B cell (primary cell): ENCODE data around the gene NDUFAF2. TPM values are rescaled to one million over a fixed set of nuclear protein-coding genes. Genes with fewer than 3 reads are reported as not detected.

Source experiments
- ATAC-seq: fragments of 200-7000 bp; cut with Tn5 transposase; one replicate; pipeline ENCODE4 v1.10.0; 2021; ENCODE audit warnings: low read depth, mild to moderate bottlenecking, moderate number of reproducible peaks, moderate library complexity
- CTCF ChIA-PET: fragments of 350-600 bp; sonication (Branson Sonifier 250); formaldehyde crosslinking; loops from one replicate; lab custom pipeline; 2021; ENCODE audit warnings: antibody characterized with exemption, inconsistent platforms; lab: Charles Lee
- POLR2A ChIA-PET: fragments of 350-600 bp; sonication (Branson Sonifier 250); formaldehyde crosslinking; loops from one replicate; lab custom pipeline; 2021; ENCODE audit warnings: antibody characterized with exemption; lab: Charles Lee
- DNase-seq: peaks from one replicate; pipeline ENCODE4 v3.0.0; 2013
- H2AFZ ChIP-seq: 2 replicates; pipeline ENCODE4 v1.6.1; 2012; ENCODE audit warnings: mild to moderate bottlenecking, low read depth, low read length; ENCODE audit not compliant: insufficient read depth, poor library complexity, severe bottlenecking
- H3K27ac ChIP-seq, 2 donors: 1 replicate in 1 of 2; 2 replicates in 1 of 2; pipeline ENCODE4 v1.5.1; 2012 to 2013; ENCODE audit warnings: low read length in 2 of 2, mild to moderate bottlenecking in 2 of 2, moderate library complexity in 1 of 2
- H3K27me3 ChIP-seq, 4 experiments: fragments of 200-600 bp in 1 of 4; sonication (generic) in 1 of 4; replicated peaks in 1 of 4; 1 replicate in 2 of 4; 2 replicates in 2 of 4; pipeline versions ENCODE4 v1.6.1 to v1.7.0; 2013 to 2016; ENCODE audit warnings: low read length in 3 of 4, mild to moderate bottlenecking in 2 of 4, mixed read lengths in 1 of 4, moderate library complexity in 1 of 4; ENCODE audit not compliant: insufficient read depth in 4 of 4, control insufficient read depth in 3 of 4; ENCODE audit errors: control extremely low read depth in 1 of 4
- H3K36me3 ChIP-seq, 2 experiments: replicated peaks in 1 of 2; 1 replicate in 1 of 2; 2 replicates in 1 of 2; pipeline versions ENCODE4 v1.6.1 to v1.7.1; 2013; ENCODE audit warnings: low read length in 1 of 2; ENCODE audit not compliant: insufficient read depth in 2 of 2, control insufficient read depth in 1 of 2; ENCODE audit errors: control extremely low read depth in 1 of 2, extremely low read depth in 1 of 2
- H3K4me1 ChIP-seq, 2 donors: fragments of 200-600 bp in 1 of 2; sonication (generic) in 1 of 2; 1 replicate in 1 of 2; 2 replicates in 1 of 2; pipeline versions ENCODE4 v1.5.1 to v1.6.1; 2013 to 2017; ENCODE audit warnings: low read length in 2 of 2; ENCODE audit not compliant: control insufficient read depth in 2 of 2, insufficient read depth in 2 of 2
- H3K4me2 ChIP-seq: replicated peaks from 2 replicates; pipeline ENCODE3; 2012; ENCODE audit warnings: mild to moderate bottlenecking, low read depth, low read length; ENCODE audit not compliant: poor library complexity, severe bottlenecking
- H3K4me3 ChIP-seq, 5 experiments: fragments of 200-600 bp in 1 of 5; sonication (generic) in 1 of 5; 1 replicate in 3 of 5; 2 replicates in 2 of 5; pipeline versions ENCODE4 v1.5.1 to v1.7.0; 2011 to 2016; ENCODE audit warnings: low read length in 4 of 5, mild to moderate bottlenecking in 4 of 5, low read depth in 2 of 5, control low read depth in 1 of 5, moderate library complexity in 1 of 5; ENCODE audit not compliant: insufficient read depth in 1 of 5; ENCODE audit errors: control extremely low read depth in 1 of 5, extremely low read depth in 1 of 5
- H3K79me2 ChIP-seq: fragments of 200-600 bp; sonication (generic); one replicate; pipeline ENCODE4 v1.6.0; 2016; ENCODE audit warnings: low read length; ENCODE audit not compliant: control insufficient read depth, insufficient read depth
- H3K9ac ChIP-seq: fragments of 200-600 bp; sonication (generic); 2 replicates; pipeline ENCODE4 v1.6.1; 2017; ENCODE audit warnings: mild to moderate bottlenecking, low read length, moderate library complexity
- H3K9me3 ChIP-seq, 3 donors: one replicate each; pipeline versions ENCODE4 v1.6.1 to v1.7.1; 2013; ENCODE audit warnings: low read length in 2 of 3; ENCODE audit not compliant: control insufficient read depth in 2 of 3, insufficient read depth in 1 of 3; ENCODE audit errors: control extremely low read depth in 1 of 3
- H4K20me1 ChIP-seq: 2 replicates; pipeline ENCODE4 v1.6.0; 2012; ENCODE audit warnings: mild to moderate bottlenecking, low read length; ENCODE audit not compliant: insufficient read depth, control insufficient read depth, poor library complexity, severe bottlenecking
- H3K27ac Mint-ChIP-seq: one replicate; pipeline ENCODE4 v1.8.0; 2021; ENCODE audit warnings: mixed read lengths
- H3K27me3 Mint-ChIP-seq: one replicate; pipeline ENCODE4 v1.8.0; 2021; ENCODE audit warnings: mixed read lengths
- H3K4me1 Mint-ChIP-seq: one replicate; pipeline ENCODE4 v1.8.0; 2021; ENCODE audit warnings: mixed read lengths
- H3K4me3 Mint-ChIP-seq: one replicate; pipeline ENCODE4 v1.8.0; 2021; ENCODE audit warnings: mixed read lengths
- H3K9me3 Mint-ChIP-seq: one replicate; pipeline ENCODE4 v1.8.0; 2022; ENCODE audit warnings: mixed read lengths; ENCODE audit not compliant: insufficient read depth
- EZH2 ChIP-seq: IDR thresholded peaks from 2 replicates; pipeline ENCODE4 v1.6.1; 2012; ENCODE audit warnings: borderline replicate concordance, low read depth, mild to moderate bottlenecking, moderate library complexity, low read length; ENCODE audit not compliant: insufficient read depth, poor library complexity, severe bottlenecking
- WGBS: methylation state at CpG from one replicate; pipeline ENCODE4 v1.1.5; 2013; ENCODE audit warnings: missing lambda C conversion rate; ENCODE audit not compliant: insufficient coverage; 5-methylcytosine and 5-hydroxymethylcytosine counted together
- intact Hi-C: fragments of 100-400 bp; cut with micrococcal nuclease; formaldehyde crosslinking; loops from one replicate; pipeline ENCODE4 v1.10.0; 2022
- polyA plus RNA-seq: library from polyadenylated mRNA; depleted of rRNA; stranded (reverse); fragments of >200 nt; gene quantifications from 2 replicates; pipeline ENCODE4 v1.2.3, GENCODE V29; 2012
- total RNA-seq, 2 donors: library from RNA; stranded (reverse); fragments of 120-200 nt in 1 of 2; gene quantifications; 1 replicate in 1 of 2; 2 replicates in 1 of 2; pipeline versions ENCODE4 v1.2.3 to v1.2.4, GENCODE V29; 2013 to 2022
- TF ChIP-seq, protein P1 (sequence below): fragments of 200-600 bp; IDR thresholded peaks from one replicate; pipeline ENCODE4 v1.8.0; 2022; ENCODE audit warnings: antibody characterized with exemption, mild to moderate bottlenecking

The NDUFAF2 gene
- total and polyA plus RNA-seq, 2 donors (not counting 1 experiment from before 2014, with no cell fraction given), result 6.3 to 9.7 TPM

DNA sequence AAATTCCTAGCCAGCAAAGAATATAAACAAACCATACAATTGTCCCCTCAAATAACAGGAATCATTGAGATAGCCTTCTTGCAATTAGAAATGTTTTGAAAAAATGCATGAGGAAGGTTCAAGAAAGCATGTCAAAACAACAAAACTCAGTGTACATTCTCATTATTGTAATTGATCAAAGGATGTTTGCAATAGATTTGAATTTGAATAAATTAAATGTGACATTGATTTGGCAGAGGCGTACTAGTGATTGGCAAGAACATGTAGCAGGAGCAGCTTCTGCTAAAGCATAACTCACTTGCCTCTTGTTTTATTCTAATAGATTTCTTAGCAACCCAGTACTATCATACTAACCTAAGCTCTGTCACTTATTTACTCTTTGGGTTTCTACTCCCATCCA lies 197.4 kb downstream of the NDUFAF2 start:
- Histone ChIP-seq H3K36me3 (no peaks in the 10 kb centered on the region), H3K9me3 (no peaks in the 10 kb centered on the region), H4K20me1 (no peaks in the 10 kb centered on the region), H3K27me3 (no peaks in the 10 kb centered on the region), H2AFZ (no peak overlapping the region), H3K4me3 (no peak overlapping the region), H3K4me1 (no peaks in the 10 kb centered on the region), H3K9ac (no peak overlapping the region), H3K4me2 (no peak overlapping the region), H3K27ac (no peak overlapping the region), H3K79me2 (no peaks in the 10 kb centered on the region)
- CTCF ChIA-PET, result no interaction called here
- intact Hi-C loops, result no loop called here
- no peak for ATAC-seq
- Mint-ChIP-seq H3K27me3 (no peaks in the 10 kb centered on the region), H3K9me3 (peaks cover 5% of the 10 kb centered on the region), H3K4me3 (no peak overlapping the region), H3K27ac (no peak overlapping the region), H3K4me1 (no peaks in the 10 kb centered on the region)
- WGBS, result no CpG with 5 or more reads among the region's 1 CpG
- TF ChIP-seq, protein P1, sequence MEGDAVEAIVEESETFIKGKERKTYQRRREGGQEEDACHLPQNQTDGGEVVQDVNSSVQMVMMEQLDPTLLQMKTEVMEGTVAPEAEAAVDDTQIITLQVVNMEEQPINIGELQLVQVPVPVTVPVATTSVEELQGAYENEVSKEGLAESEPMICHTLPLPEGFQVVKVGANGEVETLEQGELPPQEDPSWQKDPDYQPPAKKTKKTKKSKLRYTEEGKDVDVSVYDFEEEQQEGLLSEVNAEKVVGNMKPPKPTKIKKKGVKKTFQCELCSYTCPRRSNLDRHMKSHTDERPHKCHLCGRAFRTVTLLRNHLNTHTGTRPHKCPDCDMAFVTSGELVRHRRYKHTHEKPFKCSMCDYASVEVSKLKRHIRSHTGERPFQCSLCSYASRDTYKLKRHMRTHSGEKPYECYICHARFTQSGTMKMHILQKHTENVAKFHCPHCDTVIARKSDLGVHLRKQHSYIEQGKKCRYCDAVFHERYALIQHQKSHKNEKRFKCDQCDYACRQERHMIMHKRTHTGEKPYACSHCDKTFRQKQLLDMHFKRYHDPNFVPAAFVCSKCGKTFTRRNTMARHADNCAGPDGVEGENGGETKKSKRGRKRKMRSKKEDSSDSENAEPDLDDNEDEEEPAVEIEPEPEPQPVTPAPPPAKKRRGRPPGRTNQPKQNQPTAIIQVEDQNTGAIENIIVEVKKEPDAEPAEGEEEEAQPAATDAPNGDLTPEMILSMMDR, result no peak
- no peak for TF ChIP-seq EZH2
- POLR2A ChIA-PET, result no interaction called here
- no peak for DNase-seq

DNA sequence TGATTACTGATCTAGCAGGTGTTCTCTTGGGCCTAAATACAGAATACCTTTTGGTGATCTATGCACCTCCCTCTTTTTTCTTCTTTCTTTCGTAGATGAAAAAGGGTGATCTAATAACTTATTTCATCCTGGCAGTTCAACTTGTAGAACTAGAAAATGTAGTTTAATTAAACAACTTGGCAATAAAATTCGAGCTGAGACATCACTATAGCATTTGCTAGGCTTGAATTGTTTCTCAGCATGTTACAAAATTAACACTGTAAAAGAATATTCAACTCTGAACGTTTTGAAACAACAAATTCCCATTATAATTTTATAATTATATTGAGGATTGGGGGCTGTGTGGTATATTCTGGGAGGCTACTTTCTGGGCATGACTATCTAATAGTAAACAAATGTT lies 197.8 kb downstream of the NDUFAF2 start:
- no peak overlapping the region for H3K4me3 Mint-ChIP-seq
- ATAC-seq, result no peak
- no peaks in the 10 kb centered on the region for H3K79me2 ChIP-seq
- ChIA-PET POLR2A (no interaction called here), CTCF (no interaction called here)
- intact Hi-C loops, result no loop called here
- no peak overlapping the region for H3K4me3 ChIP-seq
- no peaks in the 10 kb centered on the region for H4K20me1 ChIP-seq
- H3K9me3 Mint-ChIP-seq, result peaks cover 5% of the 10 kb centered on the region
- WGBS, result no CpG with 5 or more reads among the region's 3 CpGs
- no peaks in the 10 kb centered on the region for H3K9me3 ChIP-seq
- H3K27ac ChIP-seq, result no peak overlapping the region
- no peak overlapping the region for H2AFZ ChIP-seq
- no peaks in the 10 kb centered on the region for H3K4me1 Mint-ChIP-seq
- no peak for TF ChIP-seq EZH2
- TF ChIP-seq, protein P1, result no peak
- H3K27me3 ChIP-seq, result no peaks in the 10 kb centered on the region
- no peak for DNase-seq
- no peaks in the 10 kb centered on the region for H3K27me3 Mint-ChIP-seq
- H3K9ac ChIP-seq, result no peak overlapping the region
- no peaks in the 10 kb centered on the region for H3K36me3 ChIP-seq
- no peak overlapping the region for H3K4me2 ChIP-seq
- H3K4me1 ChIP-seq, result no peaks in the 10 kb centered on the region
- no peak overlapping the region for H3K27ac Mint-ChIP-seq
